ENCODE data around the gene OMA1.

- TF ChIP-seq CTCF (IDR thresholded peaks at IDR 0.05; ENCODE audit: low read length), result no peak
- no peak for TF ChIP-seq EZH2phosphoT487 (IDR thresholded peaks at IDR 0.05; ENCODE audit: low read length)
- TF ChIP-seq EZH2 (optimal IDR thresholded peaks at IDR 0.05; ENCODE audit: low read depth, low read length), result no peak
Measured at GRCh38 chr1:58524353-58524945, 22.1 kb downstream of the OMA1 start.
